ENCODE results near the gene RTL5.

- no peak for TF ChIP-seq CTCF (conservative IDR thresholded peaks at IDR 0.05 in 1 of 2, IDR thresholded peaks at IDR 0.05 in 1 of 2; ENCODE audit: low read depth in 1 of 2, low read length in 2 of 2)
- TF ChIP-seq EZH2 (IDR thresholded peaks at IDR 0.05; ENCODE audit: low read length, missing control alignments) = no peak
Observed at GRCh38 chrX:72110051-72110875, 21.5 kb downstream of the RTL5 start.
